Vagina (tissue), 2 donors: ENCODE measurements around the gene SCN9A.

Experiments
- POLR2A ChIP-seq, 2 donors: fragments of 450-650 bp; IDR thresholded peaks; one replicate each; pipeline ENCODE4 v1.6.1; 2017; ENCODE audit warnings: antibody characterized with exemption in 2 of 2, mild to moderate bottlenecking in 2 of 2, moderate library complexity in 2 of 2
- POLR2AphosphoS5 ChIP-seq, 2 donors: sonication (generic); formaldehyde crosslinking; IDR thresholded peaks; one replicate each; pipeline ENCODE4 v1.9.0; 2017; ENCODE audit warnings: antibody characterized with exemption in 2 of 2, mild to moderate bottlenecking in 2 of 2, low read depth in 1 of 2; ENCODE audit not compliant: insufficient read depth in 1 of 2
- TF ChIP-seq, protein P1 (sequence below), 3 experiments: fragments of 450-650 bp in 2 of 3; fragments of 200-600 bp in 1 of 3; sonication (generic) in 1 of 3; IDR thresholded peaks; one replicate each; pipeline ENCODE4 v1.5.1; 2017 to 2019; ENCODE audit warnings: antibody characterized with exemption in 3 of 3, mild to moderate bottlenecking in 2 of 3, moderate library complexity in 2 of 3

DNA sequence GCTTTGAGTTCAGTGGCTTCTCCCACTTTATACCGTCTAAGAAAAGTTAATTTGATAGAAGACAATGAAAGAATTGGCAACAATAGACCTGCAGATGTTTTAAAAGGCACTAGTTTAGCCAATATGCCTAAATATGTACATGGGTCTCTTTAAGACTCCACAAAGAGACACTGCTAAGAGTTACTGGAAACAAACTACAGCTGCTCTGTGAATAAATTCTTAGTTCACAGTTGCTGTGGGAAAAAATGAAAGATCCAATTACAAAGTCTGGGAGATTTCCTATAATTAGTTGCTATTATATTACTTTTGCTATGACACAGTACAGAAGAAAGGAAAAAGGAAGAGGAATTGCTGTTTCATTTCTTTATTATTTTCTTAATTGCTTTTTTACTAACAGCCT, 34.3 kb downstream of the SCN9A start:
- TF ChIP-seq POLR2AphosphoS5 (IDR thresholded peaks at IDR 0.05; ENCODE audit: insufficient read depth in 1 of 2, low read depth in 1 of 2) (no peak), POLR2A (IDR thresholded peaks at IDR 0.05) (no peak)
- TF ChIP-seq, protein P1, sequence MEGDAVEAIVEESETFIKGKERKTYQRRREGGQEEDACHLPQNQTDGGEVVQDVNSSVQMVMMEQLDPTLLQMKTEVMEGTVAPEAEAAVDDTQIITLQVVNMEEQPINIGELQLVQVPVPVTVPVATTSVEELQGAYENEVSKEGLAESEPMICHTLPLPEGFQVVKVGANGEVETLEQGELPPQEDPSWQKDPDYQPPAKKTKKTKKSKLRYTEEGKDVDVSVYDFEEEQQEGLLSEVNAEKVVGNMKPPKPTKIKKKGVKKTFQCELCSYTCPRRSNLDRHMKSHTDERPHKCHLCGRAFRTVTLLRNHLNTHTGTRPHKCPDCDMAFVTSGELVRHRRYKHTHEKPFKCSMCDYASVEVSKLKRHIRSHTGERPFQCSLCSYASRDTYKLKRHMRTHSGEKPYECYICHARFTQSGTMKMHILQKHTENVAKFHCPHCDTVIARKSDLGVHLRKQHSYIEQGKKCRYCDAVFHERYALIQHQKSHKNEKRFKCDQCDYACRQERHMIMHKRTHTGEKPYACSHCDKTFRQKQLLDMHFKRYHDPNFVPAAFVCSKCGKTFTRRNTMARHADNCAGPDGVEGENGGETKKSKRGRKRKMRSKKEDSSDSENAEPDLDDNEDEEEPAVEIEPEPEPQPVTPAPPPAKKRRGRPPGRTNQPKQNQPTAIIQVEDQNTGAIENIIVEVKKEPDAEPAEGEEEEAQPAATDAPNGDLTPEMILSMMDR (IDR thresholded peaks at IDR 0.05), result no peak
